HepG2 (cell line): Measurements from ENCODE around the gene TRAP1. TPM values are rescaled to one million over a fixed set of nuclear protein-coding genes. Genes with fewer than 3 reads are reported as not detected.

Experiments
- KLF13 ChIP-seq: sonication (generic); formaldehyde crosslinking; IDR thresholded peaks from 2 replicates; pipeline ENCODE4 v1.4.0; 2020; ENCODE audit warnings: mild to moderate bottlenecking, missing genetic modification reagents
- NAIF1 ChIP-seq: sonication (generic); formaldehyde crosslinking; IDR thresholded peaks from 2 replicates; pipeline ENCODE4 v1.5.0; 2020; ENCODE audit warnings: mild to moderate bottlenecking, missing genetic modification reagents, borderline replicate concordance
- NCOA5 ChIP-seq: sonication (generic); formaldehyde crosslinking; IDR thresholded peaks from 2 replicates; pipeline ENCODE4 v1.4.0; 2020; ENCODE audit warnings: missing genetic modification reagents
- RELA ChIP-seq: sonication (generic); formaldehyde crosslinking; IDR thresholded peaks from 2 replicates; pipeline ENCODE4 v1.4.0; 2020; ENCODE audit warnings: missing genetic modification reagents
- REXO4 ChIP-seq: sonication (generic); formaldehyde crosslinking; IDR thresholded peaks from 2 replicates; pipeline ENCODE4 v1.8.0; 2022; ENCODE audit warnings: missing genetic modification reagents, mild to moderate bottlenecking, borderline replicate concordance
- polyA plus RNA-seq, 8 experiments: library from polyadenylated mRNA; depleted of rRNA in 3 of 8; stranded (reverse) in 7 of 8; unstranded in 1 of 8; fragments of >200 nt; fragmentation: Illumina TruSeq in 4 of 8; extraction: Trizol in 4 of 8; gene quantifications; 2 replicates each; pipeline versions ENCODE4 v1.2.1 to v1.2.3, GENCODE V29; 2011 to 2016; ENCODE audit warnings: low read depth in 4 of 8, missing spikeins in 1 of 8, mixed read lengths in 1 of 8; ENCODE audit not compliant: insufficient read depth in 1 of 8
- total RNA-seq, 5 experiments: library from RNA; depleted of rRNA; stranded (reverse); fragments of >200 nt; fragmentation: Illumina TruSeq; extraction: Trizol; gene quantifications; 2 replicates each; pipeline ENCODE4 v1.2.3, GENCODE V29; 2016; ENCODE audit warnings: low read depth in 1 of 5
- TF ChIP-seq, protein P1 (sequence below): sonication (generic); IDR thresholded peaks from 2 replicates; pipeline ENCODE4 v1.6.1; 2016; ENCODE audit warnings: low read depth, borderline replicate concordance
- TF ChIP-seq, protein P2 (sequence below): sonication (generic); formaldehyde crosslinking; IDR thresholded peaks from 2 replicates; pipeline ENCODE4 v1.9.0; 2021; ENCODE audit warnings: missing genetic modification reagents, borderline replicate concordance
- TF ChIP-seq, protein P3 (sequence below): sonication (generic); formaldehyde crosslinking; IDR thresholded peaks from 2 replicates; pipeline ENCODE4 v1.9.0; 2022; ENCODE audit warnings: low read depth, missing genetic modification reagents

The TRAP1 gene
- total and polyA plus RNA-seq, 2 of the 13 experiments (the other 11 are each of a cell fraction or from before 2014, with no cell fraction given): 127 to 240 TPM

DNA sequence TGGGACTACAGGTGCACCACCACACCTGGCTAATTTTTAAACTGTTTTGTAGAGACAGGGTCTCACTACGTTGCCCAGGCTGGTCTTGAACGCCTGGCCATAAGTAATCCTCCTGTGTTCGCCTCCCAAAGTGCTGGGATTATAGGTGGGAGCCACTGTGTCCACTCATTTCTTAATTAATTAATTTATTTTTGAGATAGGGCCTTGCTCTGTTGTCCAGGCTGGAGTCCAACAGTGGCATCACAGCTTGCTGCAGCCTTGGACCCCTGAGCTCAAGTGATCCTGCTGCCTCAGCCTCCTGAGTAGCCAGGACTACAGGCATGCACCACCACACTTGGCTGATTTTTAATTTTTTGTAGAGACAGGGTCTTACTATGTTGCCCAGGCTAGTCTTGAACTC, 47.1 kb upstream of the TRAP1 start (continued):
- TF ChIP-seq REXO4 (CRISPR knock-in tag) (no peak), KLF13 (CRISPR knock-in tag) (no peak), RELA (CRISPR knock-in tag) (no peak), NCOA5 (CRISPR knock-in tag) (no peak), NAIF1 (CRISPR knock-in tag) (no peak)
- TF ChIP-seq, protein P1, sequence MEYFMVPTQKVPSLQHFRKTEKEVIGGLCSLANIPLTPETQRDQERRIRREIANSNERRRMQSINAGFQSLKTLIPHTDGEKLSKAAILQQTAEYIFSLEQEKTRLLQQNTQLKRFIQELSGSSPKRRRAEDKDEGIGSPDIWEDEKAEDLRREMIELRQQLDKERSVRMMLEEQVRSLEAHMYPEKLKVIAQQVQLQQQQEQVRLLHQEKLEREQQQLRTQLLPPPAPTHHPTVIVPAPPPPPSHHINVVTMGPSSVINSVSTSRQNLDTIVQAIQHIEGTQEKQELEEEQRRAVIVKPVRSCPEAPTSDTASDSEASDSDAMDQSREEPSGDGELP: no peak
- TF ChIP-seq, protein P2, sequence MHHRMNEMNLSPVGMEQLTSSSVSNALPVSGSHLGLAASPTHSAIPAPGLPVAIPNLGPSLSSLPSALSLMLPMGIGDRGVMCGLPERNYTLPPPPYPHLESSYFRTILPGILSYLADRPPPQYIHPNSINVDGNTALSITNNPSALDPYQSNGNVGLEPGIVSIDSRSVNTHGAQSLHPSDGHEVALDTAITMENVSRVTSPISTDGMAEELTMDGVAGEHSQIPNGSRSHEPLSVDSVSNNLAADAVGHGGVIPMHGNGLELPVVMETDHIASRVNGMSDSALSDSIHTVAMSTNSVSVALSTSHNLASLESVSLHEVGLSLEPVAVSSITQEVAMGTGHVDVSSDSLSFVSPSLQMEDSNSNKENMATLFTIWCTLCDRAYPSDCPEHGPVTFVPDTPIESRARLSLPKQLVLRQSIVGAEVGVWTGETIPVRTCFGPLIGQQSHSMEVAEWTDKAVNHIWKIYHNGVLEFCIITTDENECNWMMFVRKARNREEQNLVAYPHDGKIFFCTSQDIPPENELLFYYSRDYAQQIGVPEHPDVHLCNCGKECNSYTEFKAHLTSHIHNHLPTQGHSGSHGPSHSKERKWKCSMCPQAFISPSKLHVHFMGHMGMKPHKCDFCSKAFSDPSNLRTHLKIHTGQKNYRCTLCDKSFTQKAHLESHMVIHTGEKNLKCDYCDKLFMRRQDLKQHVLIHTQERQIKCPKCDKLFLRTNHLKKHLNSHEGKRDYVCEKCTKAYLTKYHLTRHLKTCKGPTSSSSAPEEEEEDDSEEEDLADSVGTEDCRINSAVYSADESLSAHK (CRISPR knock-in tag): no peak
- TF ChIP-seq, protein P3, sequence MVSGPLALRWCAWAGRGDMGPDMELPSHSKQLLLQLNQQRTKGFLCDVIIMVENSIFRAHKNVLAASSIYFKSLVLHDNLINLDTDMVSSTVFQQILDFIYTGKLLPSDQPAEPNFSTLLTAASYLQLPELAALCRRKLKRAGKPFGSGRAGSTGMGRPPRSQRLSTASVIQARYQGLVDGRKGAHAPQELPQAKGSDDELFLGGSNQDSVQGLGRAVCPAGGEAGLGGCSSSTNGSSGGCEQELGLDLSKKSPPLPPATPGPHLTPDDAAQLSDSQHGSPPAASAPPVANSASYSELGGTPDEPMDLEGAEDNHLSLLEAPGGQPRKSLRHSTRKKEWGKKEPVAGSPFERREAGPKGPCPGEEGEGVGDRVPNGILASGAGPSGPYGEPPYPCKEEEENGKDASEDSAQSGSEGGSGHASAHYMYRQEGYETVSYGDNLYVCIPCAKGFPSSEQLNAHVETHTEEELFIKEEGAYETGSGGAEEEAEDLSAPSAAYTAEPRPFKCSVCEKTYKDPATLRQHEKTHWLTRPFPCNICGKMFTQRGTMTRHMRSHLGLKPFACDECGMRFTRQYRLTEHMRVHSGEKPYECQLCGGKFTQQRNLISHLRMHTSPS (CRISPR knock-in tag): no peak
- TF ChIP-seq, all 625 proteins: peak for 0
